Measurements from ENCODE around the gene SERPINB10.

GRCh38 chr18:63974991-63975390 lies 67.2 kb downstream of the SERPINB10 start:
- TF ChIP-seq, protein P1, sequence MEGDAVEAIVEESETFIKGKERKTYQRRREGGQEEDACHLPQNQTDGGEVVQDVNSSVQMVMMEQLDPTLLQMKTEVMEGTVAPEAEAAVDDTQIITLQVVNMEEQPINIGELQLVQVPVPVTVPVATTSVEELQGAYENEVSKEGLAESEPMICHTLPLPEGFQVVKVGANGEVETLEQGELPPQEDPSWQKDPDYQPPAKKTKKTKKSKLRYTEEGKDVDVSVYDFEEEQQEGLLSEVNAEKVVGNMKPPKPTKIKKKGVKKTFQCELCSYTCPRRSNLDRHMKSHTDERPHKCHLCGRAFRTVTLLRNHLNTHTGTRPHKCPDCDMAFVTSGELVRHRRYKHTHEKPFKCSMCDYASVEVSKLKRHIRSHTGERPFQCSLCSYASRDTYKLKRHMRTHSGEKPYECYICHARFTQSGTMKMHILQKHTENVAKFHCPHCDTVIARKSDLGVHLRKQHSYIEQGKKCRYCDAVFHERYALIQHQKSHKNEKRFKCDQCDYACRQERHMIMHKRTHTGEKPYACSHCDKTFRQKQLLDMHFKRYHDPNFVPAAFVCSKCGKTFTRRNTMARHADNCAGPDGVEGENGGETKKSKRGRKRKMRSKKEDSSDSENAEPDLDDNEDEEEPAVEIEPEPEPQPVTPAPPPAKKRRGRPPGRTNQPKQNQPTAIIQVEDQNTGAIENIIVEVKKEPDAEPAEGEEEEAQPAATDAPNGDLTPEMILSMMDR (IDR thresholded peaks at IDR 0.05), result no peak
- TF ChIP-seq POLR2AphosphoS5 (IDR thresholded peaks at IDR 0.05), result no peak
